ENCODE measurements around the gene KIF21A. TPM values are rescaled to one million over a fixed set of nuclear protein-coding genes. Genes with fewer than 3 reads are reported as not detected.
A peak's percentile ranks its signal among the peaks of the same experiment; 100 is the strongest.

The KIF21A gene
- total RNA-seq, 1 donor from 2014 or later = 54.8 TPM

- no peaks in the 10 kb centered on the region for H3K36me3 Mint-ChIP-seq (ENCODE audit: low read depth)
- H3K27me3 Mint-ChIP-seq (ENCODE audit: low read depth) = no peaks in the 10 kb centered on the region
- TF ChIP-seq CTCF (conservative IDR thresholded peaks at IDR 0.05) = no peak
- no peak overlapping the region for H3K4me3 Mint-ChIP-seq
- no peaks in the 10 kb centered on the region for H3K4me1 Mint-ChIP-seq
- H3K27ac Mint-ChIP-seq (ENCODE audit: unreplicated experiment) = no peak overlapping the region
- no peak for DNase-seq (ENCODE audit: low read depth, low spot score)
- no peaks in the 10 kb centered on the region for H3K9me3 Mint-ChIP-seq
These were observed 9.1 kb upstream of the KIF21A start for GRCh38 chr12:39451977-39452376.

GRCh38 chr12:39448038-39448437 is 5.1 kb upstream of the KIF21A start:
- Mint-ChIP-seq H3K27me3 (ENCODE audit: low read depth) (no peaks in the 10 kb centered on the region), H3K9me3 (no peaks in the 10 kb centered on the region), H3K4me1 (peaks cover 10% of the 10 kb centered on the region), H3K27ac (ENCODE audit: unreplicated experiment) (no peak overlapping the region), H3K36me3 (ENCODE audit: low read depth) (no peaks in the 10 kb centered on the region), H3K4me3 (no peak overlapping the region)
- DNase-seq (ENCODE audit: low read depth, low spot score) = no peak
- no peak for TF ChIP-seq CTCF (conservative IDR thresholded peaks at IDR 0.05)

- Mint-ChIP-seq H3K9me3 (no peaks in the 10 kb centered on the region), H3K27ac (ENCODE audit: unreplicated experiment) (peak overlapping the region; percentile 27), H3K36me3 (ENCODE audit: low read depth) (no peaks in the 10 kb centered on the region), H3K27me3 (ENCODE audit: low read depth) (no peaks in the 10 kb centered on the region), H3K4me1 (peaks cover 32% of the 10 kb centered on the region), H3K4me3 (peak overlapping the region; percentile 84)
- TF ChIP-seq CTCF (conservative IDR thresholded peaks at IDR 0.05) = no peak
- DNase-seq (ENCODE audit: low read depth, low spot score) = no peak
These were observed 949 bp upstream of the KIF21A start for GRCh38 chr12:39443929-39444209.

GRCh38 chr12:39442831-39443080 is 164 bp downstream of the KIF21A start:
- Mint-ChIP-seq H3K27ac (ENCODE audit: unreplicated experiment) (peak overlapping the region; percentile 32), H3K9me3 (no peaks in the 10 kb centered on the region), H3K4me1 (peaks cover 38% of the 10 kb centered on the region), H3K27me3 (ENCODE audit: low read depth) (no peaks in the 10 kb centered on the region), H3K4me3 (peak overlapping the region; percentile 95), H3K36me3 (ENCODE audit: low read depth) (no peaks in the 10 kb centered on the region)
- no peak for TF ChIP-seq CTCF (conservative IDR thresholded peaks at IDR 0.05)
- no peak for DNase-seq (ENCODE audit: low read depth, low spot score)

- DNase-seq (ENCODE audit: low read depth, low spot score) = peak; percentile 32
- Mint-ChIP-seq H3K36me3 (ENCODE audit: low read depth) (no peaks in the 10 kb centered on the region), H3K9me3 (no peaks in the 10 kb centered on the region), H3K27me3 (ENCODE audit: low read depth) (no peaks in the 10 kb centered on the region), H3K27ac (ENCODE audit: unreplicated experiment) (peak overlapping the region; percentile 98), H3K4me1 (peaks cover 38% of the 10 kb centered on the region), H3K4me3 (peak overlapping the region; percentile 95)
- TF ChIP-seq CTCF (conservative IDR thresholded peaks at IDR 0.05) = no peak
These were observed 723 bp downstream of the KIF21A start for GRCh38 chr12:39441963-39442830.
